OCI-M1 (cell line): ENCODE measurements around the gene SLC8A1.
A peak's percentile ranks its signal among the peaks of the same experiment; 100 is the strongest.
"Not testable (repeated sequence)": the region's sequence is repeated elsewhere in the genome, so short reads cannot be mapped to it uniquely, and the experiment has no call there.

ENCODE experiments used
- DNase-seq: peaks from one replicate; lab custom pipeline; 2025; lab: John Stamatoyannopoulos, UW

SLC8A1 gene

GRCh38 chr2:40108851-40109250 is 343.0 kb downstream of the SLC8A1 start:
- DNase-seq, result no peak

GRCh38 chr2:40106061-40106460 is 345.8 kb downstream of the SLC8A1 start:
- no peak for DNase-seq

DNA sequence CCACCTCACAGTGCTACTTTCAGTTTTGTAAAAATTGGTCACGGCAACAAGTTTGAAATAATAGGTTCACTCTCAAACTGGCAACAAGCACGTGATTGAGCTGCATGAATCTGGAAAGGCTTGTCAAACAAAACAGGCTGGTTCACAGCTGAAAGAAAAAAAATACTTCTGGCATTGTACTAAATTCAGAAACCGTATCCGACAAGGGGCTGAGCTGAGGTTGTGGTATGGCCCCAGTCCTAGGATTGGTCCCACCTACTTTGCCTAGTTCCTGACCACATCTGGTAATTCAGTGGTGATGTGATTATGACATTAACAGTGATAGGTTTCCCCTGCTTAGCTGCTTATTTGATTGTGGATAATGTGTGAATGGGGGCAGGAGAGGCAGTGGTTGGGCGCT is 346.3 kb downstream of the SLC8A1 start:
- peak; percentile 32 for DNase-seq

- no peak for DNase-seq
Observed at GRCh38 chr2:40103590-40103989, 348.3 kb downstream of the SLC8A1 start.

GRCh38 chr2:40103163-40103562 is 348.7 kb downstream of the SLC8A1 start:
- DNase-seq, result no peak

DNA sequence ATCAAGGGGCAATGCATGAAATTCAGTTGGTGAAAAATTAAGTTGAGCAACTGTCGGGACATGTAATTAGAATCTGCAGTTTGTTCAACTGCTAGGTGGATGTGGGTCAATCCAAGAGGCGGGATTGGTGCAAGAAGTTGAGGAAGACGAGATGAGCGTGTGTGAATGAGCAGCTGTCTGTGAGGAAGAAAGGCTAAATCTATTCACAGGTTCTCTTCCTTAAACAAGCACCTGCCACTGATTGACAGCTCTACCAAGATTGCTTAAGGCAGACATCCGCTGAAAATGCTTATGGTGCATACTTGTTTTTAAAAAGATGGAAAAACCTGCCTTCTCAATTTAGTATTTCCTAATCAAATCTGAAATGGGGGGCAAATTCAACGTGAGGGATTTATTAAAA is 349.4 kb downstream of the SLC8A1 start:
- no peak for DNase-seq

DNA sequence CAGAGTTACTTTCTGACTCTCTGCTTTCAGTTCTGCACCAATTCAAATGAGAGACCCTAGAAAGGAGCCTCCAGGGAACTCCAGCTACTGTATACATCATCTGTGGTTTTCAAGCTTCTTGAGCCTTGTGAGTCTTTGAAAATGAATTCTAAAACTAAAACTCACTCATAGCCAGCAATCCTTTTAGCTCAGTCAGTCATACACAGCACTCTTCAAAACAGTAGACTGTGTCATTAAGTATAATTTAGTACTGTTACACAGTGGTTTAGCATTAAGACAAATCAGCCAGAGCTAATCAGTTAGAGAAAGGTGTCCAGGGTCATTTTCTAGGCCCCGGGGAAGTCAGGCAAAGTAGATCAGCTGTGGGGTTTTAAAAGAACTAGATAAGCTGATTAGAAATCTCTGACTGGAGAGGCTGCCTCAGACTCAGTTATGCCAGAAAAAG is 350.7 kb downstream of the SLC8A1 start:
- DNase-seq, result peak; percentile 29

DNA sequence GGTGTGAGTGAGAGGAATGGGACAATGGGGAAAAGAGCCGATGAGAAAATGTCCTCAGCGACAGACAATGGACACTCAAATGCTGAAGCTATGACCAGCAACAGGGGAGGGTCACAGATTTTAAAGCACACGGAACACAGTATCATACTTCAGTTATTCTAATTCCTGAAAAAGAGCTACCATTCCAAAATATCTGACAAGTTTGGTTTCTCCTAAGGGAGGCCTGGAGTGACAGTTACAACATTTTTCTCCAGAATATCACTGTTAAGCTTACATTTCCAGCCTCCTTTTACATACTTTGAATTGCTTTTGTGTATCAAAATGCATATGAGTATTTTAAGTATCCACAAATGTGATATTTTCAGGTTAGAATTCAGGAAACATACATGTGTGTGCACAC is 351.2 kb downstream of the SLC8A1 start:
- no peak for DNase-seq

DNA sequence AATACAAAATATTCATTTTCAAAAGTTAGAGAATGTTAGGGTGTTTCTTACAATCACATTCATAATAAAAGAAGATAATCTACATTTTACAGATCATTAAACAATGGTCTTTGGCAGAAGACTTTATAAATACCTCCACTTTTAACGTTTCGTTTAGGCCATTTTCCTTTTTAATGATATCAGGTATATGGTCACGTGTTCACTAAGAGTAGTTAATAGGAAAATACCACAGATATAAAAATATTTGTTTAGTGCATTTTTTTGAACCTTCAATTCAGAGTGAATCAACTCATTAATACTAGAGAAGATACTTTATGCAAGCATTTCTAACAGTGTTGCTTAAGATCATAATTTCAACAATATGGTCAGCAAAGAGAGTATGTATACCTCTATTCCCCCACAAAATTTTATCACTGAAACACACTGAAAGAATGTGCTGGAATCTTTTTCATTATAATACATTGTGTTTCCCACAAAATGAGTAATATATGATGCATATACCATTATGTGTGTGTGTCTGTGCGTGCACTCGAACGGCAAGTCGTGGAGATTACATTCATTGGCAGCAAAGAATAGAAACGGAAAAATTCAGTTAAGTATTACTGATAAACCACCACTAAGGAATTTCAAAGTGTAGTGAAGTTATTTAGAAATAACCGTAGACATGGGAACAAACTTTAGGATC is 353.0 kb downstream of the SLC8A1 start:
- DNase-seq, result no peak

DNA sequence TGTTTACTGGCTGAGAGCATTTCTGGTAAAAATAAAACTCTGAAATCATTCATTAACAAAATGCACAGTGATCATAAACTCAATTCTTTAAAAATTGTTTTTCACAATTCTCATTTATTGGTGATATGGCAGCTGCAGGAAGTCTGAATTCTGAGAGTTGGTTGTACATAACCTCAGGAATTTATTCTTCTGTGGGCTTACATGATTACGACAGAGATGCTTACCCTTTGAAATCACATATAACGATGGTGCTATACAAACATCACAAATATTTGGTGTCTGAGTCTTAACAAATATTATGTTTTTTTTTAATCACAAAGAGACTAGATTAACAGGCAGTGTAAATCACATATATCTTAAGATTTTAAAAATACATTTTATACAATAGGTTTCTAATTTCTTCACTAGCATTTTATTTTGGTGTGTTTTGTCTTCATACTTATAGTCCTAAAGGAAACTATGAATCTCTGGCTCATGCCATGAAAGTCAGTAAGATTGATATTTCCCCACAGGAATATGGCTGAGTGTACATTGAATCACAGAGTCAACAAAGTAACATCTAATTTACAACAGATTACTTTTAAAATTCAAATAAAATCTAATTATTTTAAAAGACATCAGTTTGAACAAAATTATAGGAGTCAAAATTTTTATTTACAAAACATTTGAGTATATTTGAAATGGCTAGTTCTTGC is 354.1 kb downstream of the SLC8A1 start:
- DNase-seq, result no peak

DNA sequence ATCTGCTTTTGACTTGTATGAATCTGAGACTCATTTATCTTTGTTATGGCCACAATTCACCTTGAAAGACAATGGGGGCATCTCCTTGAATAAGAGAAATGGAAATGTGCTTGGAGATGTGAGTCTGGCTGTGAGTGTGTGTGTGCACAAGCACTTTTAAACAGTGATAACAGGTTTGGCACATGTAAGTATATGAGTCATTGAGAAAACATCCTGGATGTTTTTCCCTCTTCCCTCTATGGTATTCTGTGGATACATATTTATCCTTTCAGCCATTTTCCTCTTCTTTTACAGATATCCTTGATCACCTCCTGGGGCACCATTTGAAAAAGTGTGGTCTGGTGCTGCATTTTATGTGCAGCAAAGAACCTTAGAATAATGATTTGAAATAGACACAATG is 355.5 kb downstream of the SLC8A1 start:
- DNase-seq, result no peak

- DNase-seq, result peak; percentile 72
Observed at GRCh38 chr2:40095000-40095399, 356.9 kb downstream of the SLC8A1 start.

- DNase-seq, result no peak
Observed at GRCh38 chr2:40094451-40094850, 357.4 kb downstream of the SLC8A1 start.

GRCh38 chr2:40093021-40093675 is 358.7 kb downstream of the SLC8A1 start:
- DNase-seq, result peak; percentile 41

GRCh38 chr2:40090044-40090443 is 361.8 kb downstream of the SLC8A1 start:
- no peak for DNase-seq

DNA sequence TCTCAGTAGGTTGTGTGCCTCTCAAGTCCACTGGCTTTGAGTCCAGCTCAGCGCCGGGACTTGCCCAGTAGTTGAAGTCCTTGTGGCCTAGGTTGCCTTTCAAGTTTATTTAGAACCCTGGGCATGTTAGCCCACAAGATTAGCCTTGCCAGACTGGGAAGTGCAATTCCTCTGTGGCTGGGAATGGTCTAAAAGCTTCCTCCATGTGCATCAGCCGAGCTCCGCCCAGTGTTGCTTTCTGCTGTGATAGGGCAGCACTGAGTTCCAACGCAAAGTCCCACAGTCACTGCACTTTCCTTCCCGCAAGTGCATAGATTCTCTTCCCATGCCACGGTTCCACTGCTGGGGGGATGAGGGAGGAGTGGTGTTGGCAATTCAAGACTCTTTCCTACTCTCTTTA is 364.0 kb downstream of the SLC8A1 start:
- no peak for DNase-seq

GRCh38 chr2:40087434-40087833 is 364.5 kb downstream of the SLC8A1 start:
- DNase-seq, result no peak

DNA sequence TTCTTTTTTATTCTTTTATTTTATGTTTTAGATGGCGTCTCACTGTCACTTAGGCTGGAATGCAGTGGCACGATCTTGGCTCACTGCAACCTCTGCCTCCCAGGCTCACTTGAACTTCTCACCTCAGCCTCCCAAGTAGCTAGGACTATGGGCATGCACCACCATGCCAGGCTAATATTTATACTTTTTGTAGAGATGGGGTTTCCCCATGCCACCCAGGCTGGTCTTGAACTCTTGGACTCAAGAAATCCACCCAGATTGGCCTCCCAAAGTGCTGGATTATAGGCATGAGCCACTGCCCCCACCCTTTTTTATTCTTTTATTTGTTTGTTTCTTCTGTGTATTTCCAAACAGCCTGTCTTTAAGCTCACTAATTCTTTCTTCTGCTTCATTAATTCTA is 366.1 kb downstream of the SLC8A1 start:
- DNase-seq, result no peak

DNA sequence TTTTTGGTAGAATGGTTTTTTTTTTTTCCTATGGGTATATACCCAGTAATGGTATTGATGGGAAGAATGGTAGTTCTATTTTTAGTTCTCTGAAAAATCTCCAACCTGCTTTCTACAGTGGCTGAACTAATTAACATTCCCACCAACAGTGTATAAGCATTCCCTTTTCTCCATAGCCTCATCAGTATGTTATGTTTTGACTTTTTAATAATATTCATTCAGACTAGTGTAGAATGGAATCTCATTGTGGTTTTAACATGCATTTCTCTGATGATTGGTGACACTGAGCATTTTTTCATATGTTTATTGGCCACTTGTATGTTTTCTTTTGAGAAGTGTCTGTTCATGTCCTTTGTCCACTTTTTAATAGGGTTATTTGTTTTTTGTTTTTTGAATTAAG is 378.6 kb downstream of the SLC8A1 start:
- not testable (repeated sequence) for DNase-seq

GRCh38 chr2:40072442-40073232 is 379.3 kb downstream of the SLC8A1 start:
- no peak for DNase-seq

GRCh38 chr2:40062381-40062780 is 389.5 kb downstream of the SLC8A1 start:
- no peak for DNase-seq

GRCh38 chr2:40049781-40050180 is 402.1 kb downstream of the SLC8A1 start:
- DNase-seq, result no peak
